ENCODE results near the gene CERK. TPM values are rescaled to one million over a fixed set of nuclear protein-coding genes. Genes with fewer than 3 reads are reported as not detected.

Gene CERK
- total RNA-seq, 3 donors from 2014 or later, result 40.3 to 51.7 (median 50.0) TPM

- H3K4me3 ChIP-seq, result no peak overlapping the region
- DNase-seq (no peak), ATAC-seq (no peak)
- H3K9me3 ChIP-seq, result no peaks in the 10 kb centered on the region
- H3K36me3 ChIP-seq (ENCODE audit: low read depth), result no peaks in the 10 kb centered on the region
- intact Hi-C loops (cut with DNase I, micrococcal nuclease), result no loop called here
- peaks cover 33% of the 10 kb centered on the region for H3K4me1 ChIP-seq (ENCODE audit: low read depth)
- no peak for TF ChIP-seq CTCF (IDR thresholded peaks at IDR 0.05)
Measured at GRCh38 chr22:46656856-46657654, 81.0 kb downstream of the CERK start.

DNA sequence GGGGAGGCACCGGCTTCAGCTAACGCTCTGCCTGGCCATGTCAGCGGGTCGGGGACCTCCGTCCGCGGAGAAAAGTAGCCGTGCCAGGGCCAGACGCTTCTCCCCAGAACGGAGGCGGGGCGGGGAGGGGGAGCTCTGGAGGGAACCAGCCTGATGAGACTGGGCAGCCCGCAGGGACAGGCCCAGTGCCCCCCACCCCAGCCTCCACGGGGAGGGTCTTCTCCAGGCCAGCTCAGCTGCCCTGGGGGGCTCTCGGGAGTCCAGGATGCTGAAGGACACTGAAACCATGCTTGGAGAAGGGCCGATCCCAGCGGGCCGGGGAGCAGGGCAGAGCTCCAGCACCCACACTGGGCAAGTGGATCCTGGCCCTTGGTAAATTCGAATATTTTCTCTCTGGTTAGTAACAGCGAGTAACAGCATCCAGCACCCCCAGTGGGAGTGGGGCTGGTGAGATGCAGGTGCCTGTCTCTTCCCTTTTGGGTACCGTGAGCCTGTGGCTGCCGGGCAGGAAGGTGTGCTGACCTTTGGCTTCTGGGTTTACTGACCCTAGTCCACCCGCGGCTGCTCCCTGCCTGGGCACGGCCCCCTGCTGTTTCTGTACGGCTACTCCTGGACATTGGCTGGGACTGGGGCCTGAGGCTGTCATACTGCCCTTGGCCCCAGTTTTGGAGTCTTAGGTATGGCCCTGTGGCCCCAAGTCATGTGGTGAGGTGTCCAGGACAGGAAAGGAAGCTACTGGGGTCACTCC is 82.0 kb downstream of the CERK start:
- TF ChIP-seq CTCF (IDR thresholded peaks at IDR 0.05), result no peak
- DNase-seq (no peak), ATAC-seq (no peak)
- no peak overlapping the region for H3K4me3 ChIP-seq
- intact Hi-C loops (cut with DNase I, micrococcal nuclease), result no loop called here
- H3K9me3 ChIP-seq, result no peaks in the 10 kb centered on the region
- peaks cover 37% of the 10 kb centered on the region for H3K4me1 ChIP-seq (ENCODE audit: low read depth)
- H3K36me3 ChIP-seq (ENCODE audit: low read depth), result no peaks in the 10 kb centered on the region

DNA sequence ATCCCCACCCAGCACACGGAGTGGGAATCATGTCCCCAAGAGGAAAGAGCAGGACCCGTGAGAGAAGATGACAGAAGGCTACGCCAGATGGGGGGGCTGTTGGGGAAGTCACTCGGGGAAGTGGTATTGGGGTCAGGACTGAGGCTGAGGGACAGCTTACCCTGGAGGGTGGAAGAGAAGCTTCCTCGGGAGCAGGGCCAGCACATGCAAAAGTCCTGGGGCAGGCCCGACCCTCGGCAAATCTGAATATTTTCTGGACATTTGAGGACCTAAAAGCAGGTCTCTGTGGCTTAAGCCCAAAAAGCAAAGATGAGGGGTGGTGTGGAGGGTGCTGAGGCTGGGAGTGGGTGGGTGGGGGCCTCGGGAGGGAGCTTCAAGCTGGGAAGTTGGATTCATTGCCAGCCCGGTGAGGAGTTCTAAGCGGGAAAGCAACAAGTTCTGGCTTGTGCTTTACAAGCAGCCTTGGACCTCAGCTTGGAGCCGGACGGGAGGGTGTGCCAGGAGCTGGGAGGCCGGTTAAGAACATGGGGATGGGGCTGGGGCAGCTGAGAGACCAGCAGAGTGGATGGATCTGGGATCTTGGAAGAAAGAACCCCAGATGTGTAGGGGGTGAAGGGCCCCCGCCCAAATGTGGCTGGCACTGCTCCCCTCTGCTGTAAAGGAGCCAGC is 83.0 kb downstream of the CERK start:
- DNase-seq (no peak), ATAC-seq (no peak)
- no peaks in the 10 kb centered on the region for H3K9me3 ChIP-seq
- no peak for TF ChIP-seq CTCF (IDR thresholded peaks at IDR 0.05)
- peaks cover 27% of the 10 kb centered on the region for H3K4me1 ChIP-seq (ENCODE audit: low read depth)
- intact Hi-C loops (cut with DNase I, micrococcal nuclease), result no loop called here
- H3K4me3 ChIP-seq, result no peak overlapping the region
- H3K36me3 ChIP-seq (ENCODE audit: low read depth), result no peaks in the 10 kb centered on the region

DNA sequence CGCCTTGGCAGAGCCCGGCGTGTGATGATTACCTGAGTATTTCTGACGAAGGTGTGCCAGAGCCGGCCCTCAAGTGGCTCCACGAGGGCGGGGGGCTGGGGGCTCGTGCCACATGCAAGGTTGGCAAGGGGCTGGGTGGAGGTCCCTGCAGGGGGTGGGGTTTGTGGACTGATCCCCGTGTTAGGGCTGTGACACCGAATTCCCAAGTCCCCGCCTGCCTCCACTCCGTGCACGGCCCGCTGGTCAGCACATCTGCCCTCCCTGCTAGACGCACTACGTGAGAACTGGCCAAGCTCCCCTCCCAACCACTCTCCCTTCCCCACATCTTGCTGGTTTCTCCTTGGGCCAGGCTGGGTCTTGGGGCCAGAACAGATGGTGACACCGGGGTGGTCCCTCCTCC is 83.6 kb downstream of the CERK start:
- ATAC-seq, result no peak
- no peak overlapping the region for H3K4me3 ChIP-seq
- no peaks in the 10 kb centered on the region for H3K9me3 ChIP-seq
- intact Hi-C loops (cut with DNase I, micrococcal nuclease), result no loop called here
- TF ChIP-seq CTCF (IDR thresholded peaks at IDR 0.05), result no peak
- no peak for DNase-seq
- H3K4me1 ChIP-seq (ENCODE audit: low read depth), result peaks cover 29% of the 10 kb centered on the region
- no peaks in the 10 kb centered on the region for H3K36me3 ChIP-seq (ENCODE audit: low read depth)

- intact Hi-C loops (cut with DNase I, micrococcal nuclease), result no loop called here
- peak in 1 of 3 donors; percentile 38 for DNase-seq
- Histone ChIP-seq H3K9me3 (no peaks in the 10 kb centered on the region), H3K36me3 (ENCODE audit: low read depth) (no peaks in the 10 kb centered on the region), H3K4me1 (ENCODE audit: low read depth) (peaks cover 34% of the 10 kb centered on the region), H3K4me3 (no peak overlapping the region)
- TF ChIP-seq CTCF (IDR thresholded peaks at IDR 0.05), result no peak
- peak; percentile 60 for ATAC-seq
Measured at GRCh38 chr22:46653596-46653995, 84.5 kb downstream of the CERK start.

All from mucosa of descending colon (tissue), 3 donors.